T-cell (primary cell): ENCODE data around the gene IGFBPL1. TPM values are rescaled to one million over a fixed set of nuclear protein-coding genes. Genes with fewer than 3 reads are reported as not detected.

Experiments used
- ATAC-seq, 4 experiments: fragments of 200-7000 bp in 3 of 4; fragments of 150-1000 bp in 1 of 4; cut with Tn5 transposase; replicated peaks in 1 of 4; 1 replicate in 3 of 4; 2 replicates in 1 of 4; pipeline ENCODE4 v1.10.0; 2021; ENCODE audit warnings: moderate library complexity in 3 of 4, mild to moderate bottlenecking in 2 of 4, moderate number of reproducible peaks in 1 of 4
- CTCF ChIA-PET, 2 donors: fragments of 300-600 bp; sonication (Branson Sonifier 250); formaldehyde crosslinking; loops; one replicate each; lab custom pipeline; 2022; ENCODE audit warnings: antibody characterized with exemption in 2 of 2; lab: Charles Lee
- POLR2A ChIA-PET, 2 donors: fragments of 300-600 bp; sonication (Branson Sonifier 250); formaldehyde crosslinking; loops; one replicate each; lab custom pipeline; 2022; ENCODE audit warnings: antibody characterized with exemption in 2 of 2; lab: Charles Lee
- DNase-seq, 35 experiments: peaks; one replicate each; pipeline versions ENCODE4 v3.0.0 to v3.0.0-alpha.2; 2013 to 2023
- H3K27ac ChIP-seq: one replicate; pipeline ENCODE4 v1.5.1; 2013; ENCODE audit warnings: low read length
- H3K27me3 ChIP-seq, 2 experiments: replicated peaks in 1 of 2; 1 replicate in 1 of 2; 2 replicates in 1 of 2; pipeline versions ENCODE4 v1.6.1 to v1.7.0; 2013; ENCODE audit warnings: low read length in 1 of 2, mixed read lengths in 1 of 2; ENCODE audit not compliant: control insufficient read depth in 2 of 2, insufficient read depth in 2 of 2; ENCODE audit errors: extremely low read depth in 1 of 2
- H3K36me3 ChIP-seq, 2 donors: 1 replicate in 1 of 2; 2 replicates in 1 of 2; pipeline versions ENCODE4 v1.6.1 to v1.7.0; 2013; ENCODE audit warnings: low read length in 1 of 2; ENCODE audit not compliant: control insufficient read depth in 2 of 2, insufficient read depth in 1 of 2; ENCODE audit errors: extremely low read depth in 1 of 2
- H3K4me1 ChIP-seq, 2 experiments: 1 replicate in 1 of 2; 2 replicates in 1 of 2; pipeline versions ENCODE4 v1.6.1 to v1.7.0; 2013; ENCODE audit warnings: low read length in 2 of 2, mixed read lengths in 1 of 2; ENCODE audit not compliant: insufficient read depth in 2 of 2, control insufficient read depth in 1 of 2; ENCODE audit errors: extremely low read depth in 1 of 2
- H3K4me3 ChIP-seq, 2 donors: 1 replicate in 1 of 2; 2 replicates in 1 of 2; pipeline versions ENCODE4 v1.5.1 to v1.7.0; 2013; ENCODE audit warnings: mild to moderate bottlenecking in 2 of 2, low read length in 1 of 2, moderate library complexity in 1 of 2; ENCODE audit not compliant: control insufficient read depth in 1 of 2; ENCODE audit errors: extremely low read depth in 1 of 2
- H3K9me3 ChIP-seq: 2 replicates; pipeline ENCODE4 v1.7.0; 2013
- H3K27ac Mint-ChIP-seq, 2 donors: one replicate each; pipeline ENCODE4 v1.8.0; 2020 to 2021; ENCODE audit warnings: mild to moderate bottlenecking in 2 of 2, mixed read lengths in 2 of 2
- H3K27me3 Mint-ChIP-seq, 2 donors: one replicate each; pipeline ENCODE4 v1.8.0; 2021 to 2022; ENCODE audit warnings: mixed read lengths in 2 of 2
- H3K36me3 Mint-ChIP-seq: one replicate; pipeline ENCODE4 v1.8.0; 2021; ENCODE audit warnings: mixed read lengths
- H3K4me1 Mint-ChIP-seq, 3 donors: one replicate each; pipeline ENCODE4 v1.8.0; 2020 to 2022; ENCODE audit warnings: mixed read lengths in 3 of 3, mild to moderate bottlenecking in 1 of 3
- H3K4me3 Mint-ChIP-seq, 3 donors: one replicate each; pipeline ENCODE4 v1.8.0; 2020 to 2022; ENCODE audit warnings: mild to moderate bottlenecking in 3 of 3, mixed read lengths in 3 of 3, moderate library complexity in 3 of 3
- H3K9me3 Mint-ChIP-seq, 3 donors: one replicate each; pipeline ENCODE4 v1.8.0; 2020 to 2022; ENCODE audit warnings: mixed read lengths in 3 of 3
- WGBS: methylation state at CpG from one replicate; pipeline ENCODE4 v1.1.5; 2013; ENCODE audit warnings: missing lambda C conversion rate; ENCODE audit not compliant: insufficient coverage; 5-methylcytosine and 5-hydroxymethylcytosine counted together
- total RNA-seq, 35 experiments: library from RNA in 6 of 35; stranded (reverse) in 6 of 35; fragments of 120-200 nt in 1 of 35; gene quantifications; one replicate each; pipeline versions ENCODE4 v1.2.1 to v1.2.4 and lab custom pipeline; 2013 to 2026

The IGFBPL1 gene
- total RNA-seq, 5 donors from 2014 or later (not counting 1 experiment from before 2014, with no cell fraction given), result not detected

- Histone ChIP-seq H3K4me1 (no peaks in the 10 kb centered on the region), H3K9me3 (no peaks in the 10 kb centered on the region), H3K4me3 (no peak overlapping the region), H3K27me3 (peaks cover 0 to 11% of the 10 kb centered on the region in 2 experiments), H3K27ac (no peak overlapping the region), H3K36me3 (no peaks in the 10 kb centered on the region)
- ChIA-PET CTCF (no interaction called here), POLR2A (interaction anchor here in 1 of 2 donors (0.5 kb wide), 1 partner anchor 1988 kb away, joined by 7 read pairs; no protein-coding TSS in a partner anchor)
- WGBS, result 65% methylated on average over 4 of the region's 10 CpGs
- H3K36me3 Mint-ChIP-seq, result no peaks in the 10 kb centered on the region
- peaks cover 10 to 13% of the 10 kb centered on the region in 2 donors for H3K27me3 Mint-ChIP-seq
- no peaks in the 10 kb centered on the region for H3K4me1 Mint-ChIP-seq
- no peak overlapping the region for H3K27ac Mint-ChIP-seq
- H3K9me3 Mint-ChIP-seq, result no peaks in the 10 kb centered on the region
- ATAC-seq (no peak), DNase-seq (no peak)
- H3K4me3 Mint-ChIP-seq, result no peak overlapping the region
These were observed 51.3 kb downstream of the IGFBPL1 start for GRCh38 chr9:38372762-38373619.

GRCh38 chr9:38371495-38371894 is 52.8 kb downstream of the IGFBPL1 start:
- DNase-seq, result peak in 14 of 35 experiments; percentile 6 to 52 (median 15)
- Mint-ChIP-seq H3K27ac (no peak overlapping the region), H3K27me3 (peaks cover 10 to 13% of the 10 kb centered on the region in 2 donors), H3K4me1 (no peaks in the 10 kb centered on the region), H3K9me3 (no peaks in the 10 kb centered on the region), H3K4me3 (no peak overlapping the region), H3K36me3 (no peaks in the 10 kb centered on the region)
- H3K27ac ChIP-seq, result no peak overlapping the region
- WGBS, result 33% methylated on average over 1 of the region's 2 CpGs
- ChIA-PET POLR2A (no interaction called here), CTCF (no interaction called here)
- no peaks in the 10 kb centered on the region for H3K9me3 ChIP-seq
- H3K4me1 ChIP-seq, result no peaks in the 10 kb centered on the region
- ATAC-seq, result peak in 3 of 4 experiments; percentile 52 to 71 (median 57)
- peaks cover 0 to 15% of the 10 kb centered on the region in 2 experiments for H3K27me3 ChIP-seq
- no peak overlapping the region for H3K4me3 ChIP-seq
- H3K36me3 ChIP-seq, result no peaks in the 10 kb centered on the region

- H3K27ac Mint-ChIP-seq, result no peak overlapping the region
- H3K36me3 ChIP-seq, result no peaks in the 10 kb centered on the region
- peaks cover 0 to 13% of the 10 kb centered on the region in 2 experiments for H3K27me3 ChIP-seq
- ChIA-PET CTCF (no interaction called here), POLR2A (no interaction called here)
- H3K9me3 Mint-ChIP-seq, result no peaks in the 10 kb centered on the region
- H3K4me3 Mint-ChIP-seq, result no peak overlapping the region
- H3K9me3 ChIP-seq, result no peaks in the 10 kb centered on the region
- peaks cover 8 to 17% of the 10 kb centered on the region in 2 donors for H3K27me3 Mint-ChIP-seq
- DNase-seq, result no peak
- H3K4me1 Mint-ChIP-seq, result no peaks in the 10 kb centered on the region
- no peak overlapping the region for H3K4me3 ChIP-seq
- no peaks in the 10 kb centered on the region for H3K4me1 ChIP-seq
- H3K27ac ChIP-seq, result no peak overlapping the region
- no peak for ATAC-seq
- WGBS, result no CpG with 5 or more reads among the region's 4 CpGs
- H3K36me3 Mint-ChIP-seq, result no peaks in the 10 kb centered on the region
These were observed 54.1 kb downstream of the IGFBPL1 start for GRCh38 chr9:38370176-38370575.

GRCh38 chr9:38368731-38369130 is 55.5 kb downstream of the IGFBPL1 start:
- Histone ChIP-seq H3K36me3 (no peaks in the 10 kb centered on the region), H3K4me1 (no peaks in the 10 kb centered on the region), H3K27me3 (peaks cover 0 to 12% of the 10 kb centered on the region in 2 experiments), H3K27ac (no peak overlapping the region), H3K9me3 (no peaks in the 10 kb centered on the region), H3K4me3 (no peak overlapping the region)
- no peak for DNase-seq
- Mint-ChIP-seq H3K36me3 (no peaks in the 10 kb centered on the region), H3K4me1 (no peaks in the 10 kb centered on the region), H3K27me3 (peaks cover 10 to 15% of the 10 kb centered on the region in 2 donors), H3K4me3 (no peak overlapping the region), H3K9me3 (no peaks in the 10 kb centered on the region), H3K27ac (no peak overlapping the region)
- WGBS, result no CpG with 5 or more reads among the region's 2 CpGs
- ATAC-seq, result no peak
- ChIA-PET CTCF (no interaction called here), POLR2A (no interaction called here)

- Mint-ChIP-seq H3K27me3 (peaks cover 11 to 16% of the 10 kb centered on the region in 2 donors), H3K9me3 (no peaks in the 10 kb centered on the region), H3K27ac (no peak overlapping the region), H3K36me3 (no peaks in the 10 kb centered on the region), H3K4me3 (no peak overlapping the region), H3K4me1 (peaks cover 3 to 5% (median 4%) of the 10 kb centered on the region in 3 donors)
- ChIA-PET CTCF (no interaction called here), POLR2A (no interaction called here)
- Histone ChIP-seq H3K27me3 (peaks cover 0 to 12% of the 10 kb centered on the region in 2 experiments), H3K9me3 (no peaks in the 10 kb centered on the region), H3K36me3 (no peaks in the 10 kb centered on the region), H3K4me3 (no peak overlapping the region), H3K27ac (no peak overlapping the region), H3K4me1 (no peaks in the 10 kb centered on the region)
- ATAC-seq (no peak), DNase-seq (no peak)
These were observed 56.4 kb downstream of the IGFBPL1 start for GRCh38 chr9:38367898-38368297.

GRCh38 chr9:38363589-38363925 is 60.7 kb downstream of the IGFBPL1 start:
- ATAC-seq (no peak), DNase-seq (no peak)
- H3K4me1 ChIP-seq, result no peaks in the 10 kb centered on the region
- Mint-ChIP-seq H3K4me1 (peaks cover 4 to 7% (median 5%) of the 10 kb centered on the region in 3 donors), H3K27ac (no peak overlapping the region), H3K4me3 (no peak overlapping the region), H3K9me3 (no peaks in the 10 kb centered on the region), H3K27me3 (peaks cover 4 to 8% of the 10 kb centered on the region in 2 donors), H3K36me3 (no peaks in the 10 kb centered on the region)
- H3K27me3 ChIP-seq, result peaks cover 0 to 4% of the 10 kb centered on the region in 2 experiments
- H3K9me3 ChIP-seq, result no peaks in the 10 kb centered on the region
- CTCF ChIA-PET, result interaction anchor here in 1 of 2 donors (0.9 kb wide), 1 partner anchor 450 kb away, joined by 3 read pairs; no protein-coding TSS in a partner anchor
- POLR2A ChIA-PET, result no interaction called here
- H3K4me3 ChIP-seq, result no peak overlapping the region
- WGBS, result 61% methylated on average over 5 of the region's 5 CpGs
- H3K36me3 ChIP-seq, result no peaks in the 10 kb centered on the region
- no peak overlapping the region for H3K27ac ChIP-seq
